Measurements from ENCODE around the gene FLOT2. TPM values are rescaled to one million over a fixed set of nuclear protein-coding genes. Genes with fewer than 3 reads are reported as not detected.

FLOT2 gene
- total and polyA plus RNA-seq, 8 donors: 66.3 to 171 (median 77.7) TPM

DNA sequence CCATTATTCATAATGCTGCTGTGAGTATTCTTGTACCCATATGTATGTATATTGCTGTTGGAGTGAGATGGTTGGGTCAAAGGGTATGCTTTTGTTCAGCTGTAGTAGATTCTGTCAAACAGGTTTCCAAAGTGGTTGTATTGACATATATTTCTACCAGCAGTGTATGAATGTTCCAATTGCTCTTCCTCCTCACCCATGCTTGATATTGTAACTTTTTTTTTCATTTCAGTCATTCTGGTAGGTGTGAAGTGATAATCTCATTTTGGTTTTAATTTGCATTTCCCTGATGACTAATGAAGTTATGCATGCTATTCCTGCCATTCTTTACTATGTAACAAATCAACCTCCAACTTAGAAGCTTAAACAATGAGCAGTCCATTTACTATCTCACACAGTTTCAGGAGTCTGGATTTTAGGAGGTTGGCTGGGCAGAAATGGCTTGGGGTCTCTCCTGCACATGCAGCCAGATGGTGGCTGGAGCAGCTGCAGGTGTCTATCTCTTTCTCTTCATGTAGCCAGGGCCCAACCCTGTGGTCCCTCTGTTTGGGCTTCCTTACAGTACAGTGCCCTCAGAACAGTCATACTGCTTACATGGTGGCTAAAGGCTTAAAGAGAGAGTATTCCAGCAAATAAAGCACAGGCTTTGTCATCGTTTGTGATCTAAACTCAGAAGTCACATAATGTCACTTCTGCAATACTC, 21.5 kb downstream of the FLOT2 start:
- ATAC-seq (no peak), DNase-seq (no peak)
- Histone ChIP-seq H3K9me3 (no peaks in the 10 kb centered on the region), H3K4me1 (no peaks in the 10 kb centered on the region), H3K36me3 (peaks cover 0 to 31% of the 10 kb centered on the region in 2 donors), H3K4me3 (no peak overlapping the region), H3K27ac (no peak overlapping the region), H3K27me3 (no peaks in the 10 kb centered on the region)
- intact Hi-C loops (cut with DNase I): no loop called here
- TF ChIP-seq, protein P1, sequence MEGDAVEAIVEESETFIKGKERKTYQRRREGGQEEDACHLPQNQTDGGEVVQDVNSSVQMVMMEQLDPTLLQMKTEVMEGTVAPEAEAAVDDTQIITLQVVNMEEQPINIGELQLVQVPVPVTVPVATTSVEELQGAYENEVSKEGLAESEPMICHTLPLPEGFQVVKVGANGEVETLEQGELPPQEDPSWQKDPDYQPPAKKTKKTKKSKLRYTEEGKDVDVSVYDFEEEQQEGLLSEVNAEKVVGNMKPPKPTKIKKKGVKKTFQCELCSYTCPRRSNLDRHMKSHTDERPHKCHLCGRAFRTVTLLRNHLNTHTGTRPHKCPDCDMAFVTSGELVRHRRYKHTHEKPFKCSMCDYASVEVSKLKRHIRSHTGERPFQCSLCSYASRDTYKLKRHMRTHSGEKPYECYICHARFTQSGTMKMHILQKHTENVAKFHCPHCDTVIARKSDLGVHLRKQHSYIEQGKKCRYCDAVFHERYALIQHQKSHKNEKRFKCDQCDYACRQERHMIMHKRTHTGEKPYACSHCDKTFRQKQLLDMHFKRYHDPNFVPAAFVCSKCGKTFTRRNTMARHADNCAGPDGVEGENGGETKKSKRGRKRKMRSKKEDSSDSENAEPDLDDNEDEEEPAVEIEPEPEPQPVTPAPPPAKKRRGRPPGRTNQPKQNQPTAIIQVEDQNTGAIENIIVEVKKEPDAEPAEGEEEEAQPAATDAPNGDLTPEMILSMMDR (IDR thresholded peaks at IDR 0.05): no peak

DNA sequence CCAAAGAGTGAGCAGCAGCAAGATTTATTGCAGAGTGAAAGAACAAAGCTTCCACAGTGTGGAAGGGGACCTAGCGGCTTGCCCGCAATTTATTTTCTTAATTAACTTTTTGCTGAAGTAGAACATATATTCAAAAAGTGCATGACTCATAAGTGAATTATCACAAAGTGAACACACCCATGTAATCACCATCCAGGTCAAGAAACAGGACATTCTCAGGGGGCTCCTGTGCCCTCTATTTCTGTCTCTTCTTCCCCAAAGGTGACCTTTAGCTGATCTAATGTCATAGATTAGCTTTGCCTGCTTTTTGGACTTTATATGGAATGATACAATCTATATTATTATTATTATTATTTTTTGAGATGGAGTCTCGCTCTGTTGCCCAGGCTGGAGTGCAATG, 22.8 kb downstream of the FLOT2 start:
- Histone ChIP-seq H3K4me3 (no peak overlapping the region), H3K36me3 (peaks cover 0 to 19% of the 10 kb centered on the region in 2 donors), H3K9me3 (no peaks in the 10 kb centered on the region), H3K27me3 (no peaks in the 10 kb centered on the region), H3K27ac (no peak overlapping the region), H3K4me1 (no peaks in the 10 kb centered on the region)
- intact Hi-C loops (cut with DNase I): no loop called here
- TF ChIP-seq, protein P1 (IDR thresholded peaks at IDR 0.05): no peak
- ATAC-seq (no peak), DNase-seq (no peak)

DNA sequence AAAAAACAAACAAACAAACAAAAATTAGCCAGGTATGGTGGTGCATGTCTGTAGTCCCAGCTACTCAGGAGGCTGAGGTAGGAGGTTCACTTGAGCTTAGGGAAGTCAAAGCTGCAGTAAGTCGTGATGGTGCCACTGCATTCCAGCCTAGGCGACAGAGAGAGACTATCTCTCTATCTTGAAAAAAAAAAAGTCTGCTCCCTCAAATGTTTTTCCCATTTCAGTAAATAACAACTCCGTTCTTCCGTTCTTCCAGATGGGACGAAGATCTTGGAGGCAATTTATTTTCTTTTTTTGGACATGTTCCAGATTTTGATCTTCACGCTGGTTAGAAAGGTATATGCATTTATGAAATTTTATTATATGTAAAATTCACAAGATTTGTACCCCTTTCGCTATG, 23.7 kb downstream of the FLOT2 start:
- Histone ChIP-seq H3K36me3 (peaks cover 0 to 9% of the 10 kb centered on the region in 2 donors), H3K9me3 (no peaks in the 10 kb centered on the region), H3K27ac (no peak overlapping the region), H3K4me3 (no peak overlapping the region), H3K4me1 (no peaks in the 10 kb centered on the region), H3K27me3 (no peaks in the 10 kb centered on the region)
- intact Hi-C loops (cut with DNase I): no loop called here
- TF ChIP-seq, protein P1 (IDR thresholded peaks at IDR 0.05): no peak
- ATAC-seq (no peak), DNase-seq (no peak)

DNA sequence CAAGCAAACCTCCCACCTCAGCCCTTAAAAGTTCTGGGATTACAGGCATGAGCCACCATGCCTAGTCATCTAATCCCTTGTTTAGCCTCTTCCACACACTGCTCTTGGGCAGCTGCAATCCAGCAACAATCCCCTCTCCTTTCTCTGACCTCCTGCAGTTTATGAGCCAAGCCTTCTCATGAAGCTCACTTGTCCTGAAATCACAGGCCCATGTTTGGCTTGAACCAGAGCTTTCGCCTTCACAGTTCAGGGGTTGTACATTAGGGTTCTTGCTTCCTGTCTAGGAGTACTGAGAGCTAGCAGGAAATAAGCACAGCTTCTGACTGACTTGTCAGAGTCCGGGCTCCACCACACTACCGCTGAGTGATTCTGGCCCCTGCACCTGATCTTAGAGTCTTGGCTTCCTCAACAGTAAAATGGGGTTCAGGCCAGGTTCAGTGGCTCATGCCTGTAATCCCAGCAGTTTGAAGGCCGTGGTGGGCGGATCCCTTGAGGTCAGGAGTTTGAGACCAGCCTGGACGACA, 26.4 kb downstream of the FLOT2 start:
- ATAC-seq: no peak

DNA sequence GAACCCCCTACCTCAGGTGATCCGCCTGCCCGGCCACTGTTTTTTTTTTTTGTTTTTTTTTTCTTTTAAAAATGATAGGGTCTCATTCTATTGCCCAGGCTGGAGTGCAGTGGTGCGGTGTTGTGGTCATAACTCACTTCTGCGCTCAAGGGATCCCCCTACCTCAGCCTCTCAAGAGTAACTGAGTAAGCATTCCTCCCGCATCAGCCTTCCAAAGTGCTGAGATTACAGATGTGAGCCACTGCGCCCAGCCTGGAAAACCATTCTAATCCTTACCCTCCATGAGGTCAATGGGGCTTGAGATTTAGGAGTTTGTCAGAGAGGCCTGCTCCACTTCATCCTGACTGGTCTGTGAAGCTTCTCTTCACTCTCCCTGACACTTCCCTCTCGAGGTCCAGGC, 30.3 kb downstream of the FLOT2 start:
- Histone ChIP-seq H3K4me3 (no peak overlapping the region), H3K27me3 (no peaks in the 10 kb centered on the region), H3K27ac (no peak overlapping the region), H3K9me3 (no peaks in the 10 kb centered on the region), H3K4me1 (peaks cover 0 to 6% of the 10 kb centered on the region in 2 donors), H3K36me3 (no peaks in the 10 kb centered on the region)
- TF ChIP-seq, protein P1 (IDR thresholded peaks at IDR 0.05): no peak
- ATAC-seq (no peak), DNase-seq (no peak)
- intact Hi-C loops (cut with DNase I): no loop called here

More for the DNA sequence above, 26.4 kb downstream of the FLOT2 start:
- intact Hi-C loops (cut with DNase I): no loop called here
- no peaks in the 10 kb centered on the region for H3K27me3 ChIP-seq
- TF ChIP-seq, protein P1 (IDR thresholded peaks at IDR 0.05): no peak
- H3K4me3 ChIP-seq: no peak overlapping the region
- H3K9me3 ChIP-seq: no peaks in the 10 kb centered on the region
- no peaks in the 10 kb centered on the region for H3K36me3 ChIP-seq
- H3K4me1 ChIP-seq: no peaks in the 10 kb centered on the region
- no peak overlapping the region for H3K27ac ChIP-seq
- peak in 1 of 4 donors; percentile 20 for DNase-seq

Measured in left lung (tissue), 10 donors.